GM12873 (cell line): ENCODE data around the gene EIF5.

Experiments
- CTCF ChIP-seq: IDR thresholded peaks from 2 replicates; pipeline ENCODE4 v1.5.1; 2012; ENCODE audit warnings: low read depth, mild to moderate bottlenecking, moderate library complexity, low read length, control low read depth; ENCODE audit not compliant: insufficient read depth; ENCODE audit errors: missing control alignments

The EIF5 gene

DNA sequence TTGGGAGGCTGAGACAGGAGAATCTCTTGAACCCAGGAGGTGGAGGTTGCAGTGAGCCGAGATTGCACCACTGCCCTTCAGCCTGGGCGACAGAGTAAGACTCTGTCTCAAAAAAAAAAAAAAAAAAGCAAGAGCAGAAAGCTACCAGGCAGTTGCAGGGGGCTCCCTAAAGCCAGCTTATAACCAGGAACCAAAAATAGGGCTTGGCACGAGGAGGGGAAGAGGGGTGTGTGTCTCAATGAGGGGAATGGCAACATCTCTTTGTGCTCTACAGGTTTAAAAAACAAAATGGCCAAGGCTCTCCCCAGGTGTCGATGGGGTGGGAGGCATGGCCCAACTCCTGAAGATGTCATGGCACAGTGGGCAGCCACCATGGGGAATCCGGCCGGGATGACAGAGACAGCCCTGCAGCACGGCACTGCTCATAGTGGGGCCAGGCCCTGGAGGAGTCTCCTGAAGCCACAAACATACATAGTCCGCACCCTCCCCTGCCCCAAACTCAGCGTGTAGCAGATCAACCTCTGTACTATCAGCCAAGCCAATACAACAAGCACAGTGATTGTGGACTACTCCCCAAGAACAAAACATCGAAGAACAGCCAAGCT, 16.0 kb upstream of the EIF5 start:
- no peak for TF ChIP-seq CTCF

- no peak for TF ChIP-seq CTCF
Observed at GRCh38 chr14:103318750-103319419, 15.2 kb upstream of the EIF5 start.

GRCh38 chr14:103319422-103319821, 14.6 kb upstream of the EIF5 start:
- TF ChIP-seq CTCF: no peak

GRCh38 chr14:103326078-103326477, 8.0 kb upstream of the EIF5 start:
- no peak for TF ChIP-seq CTCF

- TF ChIP-seq CTCF: no peak
Observed at GRCh38 chr14:103328941-103329340, 5.1 kb upstream of the EIF5 start.

DNA sequence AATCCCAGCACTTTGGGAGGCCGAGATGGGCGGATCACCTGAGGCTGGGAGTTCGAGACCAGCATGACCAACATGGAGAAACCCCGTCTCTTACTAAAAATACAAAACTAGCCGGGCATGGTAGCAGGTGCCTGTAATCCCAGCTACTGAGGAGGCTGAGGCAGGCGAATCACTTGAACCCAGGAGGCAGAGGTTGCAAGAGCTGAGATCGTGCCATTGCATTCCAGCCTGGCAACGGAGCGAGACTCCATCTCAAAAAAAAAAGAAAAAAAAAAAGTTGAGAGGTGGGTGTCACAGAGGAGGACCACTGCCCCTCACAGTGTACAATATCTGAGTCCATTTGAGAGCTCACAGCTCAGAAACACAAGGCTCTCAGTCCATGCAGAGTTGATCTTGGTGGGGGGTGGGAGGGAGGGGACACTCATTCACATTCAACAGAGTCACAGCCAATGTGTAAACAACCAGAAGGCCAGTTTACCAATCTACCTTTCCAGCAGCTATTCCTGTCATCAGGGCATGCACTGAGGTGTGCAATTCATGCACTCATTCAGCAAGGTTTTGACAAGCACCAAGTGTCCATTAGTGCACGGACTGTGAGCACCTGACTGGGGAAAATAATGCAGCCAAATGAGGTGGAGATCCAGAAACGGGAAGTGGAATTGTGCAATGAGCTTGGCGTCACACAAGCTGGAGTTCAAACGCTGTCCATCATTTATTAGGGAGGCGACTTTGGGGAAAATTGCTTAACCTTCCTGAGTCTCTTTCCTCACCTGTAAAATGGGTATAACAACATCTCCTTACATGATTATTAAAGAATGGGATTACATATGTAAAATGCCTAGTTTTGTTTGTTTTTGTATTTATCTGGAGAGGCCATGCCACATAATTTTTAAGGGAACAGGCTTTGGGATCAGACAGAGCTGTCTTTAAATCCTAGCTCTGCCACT, 4.4 kb upstream of the EIF5 start:
- TF ChIP-seq CTCF: no peak

DNA sequence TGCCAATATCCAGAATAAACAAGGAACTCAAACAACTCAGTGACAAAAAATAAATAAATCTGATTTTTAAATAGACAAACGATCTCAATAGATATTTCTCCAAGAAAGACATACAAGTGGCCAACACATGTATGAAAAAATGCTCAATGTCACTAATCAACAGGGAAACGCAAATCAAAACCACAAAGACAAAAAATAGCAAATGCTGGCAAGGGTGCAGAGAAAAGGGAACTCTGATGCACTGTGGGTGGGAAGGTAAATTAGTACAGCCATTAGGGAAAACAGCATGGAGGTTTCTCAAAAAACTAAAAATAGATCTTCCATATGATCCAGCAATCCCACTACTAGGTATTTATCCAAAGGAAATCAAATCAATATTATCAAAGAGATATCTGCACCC, 3.5 kb upstream of the EIF5 start:
- TF ChIP-seq CTCF: no peak
